Measurements from ENCODE around the gene ERVFRD-1.
"Not testable (repeated sequence)": the region's sequence is repeated elsewhere in the genome, so short reads cannot be mapped to it uniquely, and the experiment has no call there.

Gene ERVFRD-1

DNA sequence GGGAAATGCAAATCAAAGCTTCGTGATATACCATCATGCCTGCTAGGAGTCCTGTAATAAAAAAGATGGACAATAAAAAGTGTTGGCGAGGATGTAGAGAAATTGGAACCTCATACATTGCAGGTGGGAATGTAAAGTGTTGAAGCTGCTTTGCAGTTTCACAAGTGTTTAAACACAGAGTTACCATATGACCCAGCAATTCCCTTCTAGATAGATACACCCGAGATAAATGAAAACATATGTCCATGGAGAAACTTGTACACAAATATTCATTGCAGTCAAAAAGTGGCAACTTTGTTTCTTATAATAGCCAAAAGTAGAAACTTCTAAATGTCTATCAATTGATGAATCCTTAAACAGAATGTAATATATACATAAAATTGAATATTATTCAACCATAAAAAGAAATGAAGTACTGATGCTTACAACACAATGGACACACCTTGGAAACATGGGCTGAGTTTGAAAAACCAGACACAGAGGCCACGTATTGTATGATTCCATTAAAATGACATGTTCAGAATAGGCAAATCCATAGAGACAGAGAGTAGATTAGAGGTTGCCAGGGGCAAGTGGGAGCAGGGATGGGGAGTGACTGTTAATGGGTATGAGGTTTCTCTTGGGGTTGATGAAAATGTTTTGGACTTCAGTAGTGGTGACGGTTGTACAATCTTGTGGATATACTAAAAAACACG lies 20.8 kb upstream of the ERVFRD-1 start:
- no peak for DNase-seq

DNA sequence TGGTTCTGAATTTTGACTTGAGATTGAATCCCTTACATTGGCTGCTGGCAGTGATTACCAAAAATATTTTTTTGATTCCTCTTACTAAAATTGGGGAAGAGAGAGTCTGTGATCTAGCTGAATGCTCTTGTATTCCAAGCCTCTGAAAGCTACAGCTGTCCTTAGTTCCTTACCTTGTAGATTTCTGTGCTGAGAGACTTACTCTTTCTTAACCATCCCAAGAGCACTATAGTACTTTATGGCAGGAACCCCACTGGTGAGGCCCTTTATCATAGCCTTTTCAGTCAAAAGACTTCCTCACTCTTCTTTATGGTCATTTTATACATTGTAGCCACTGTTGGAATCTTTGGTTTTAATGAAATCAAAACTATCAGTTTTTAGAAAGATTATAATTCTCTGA lies 19.1 kb upstream of the ERVFRD-1 start:
- no peak for DNase-seq
- intact Hi-C loops (cut with DNase I) = no loop called here

More for the DNA sequence above, 20.8 kb upstream of the ERVFRD-1 start:
- intact Hi-C loops (cut with DNase I) = no loop called here

DNA sequence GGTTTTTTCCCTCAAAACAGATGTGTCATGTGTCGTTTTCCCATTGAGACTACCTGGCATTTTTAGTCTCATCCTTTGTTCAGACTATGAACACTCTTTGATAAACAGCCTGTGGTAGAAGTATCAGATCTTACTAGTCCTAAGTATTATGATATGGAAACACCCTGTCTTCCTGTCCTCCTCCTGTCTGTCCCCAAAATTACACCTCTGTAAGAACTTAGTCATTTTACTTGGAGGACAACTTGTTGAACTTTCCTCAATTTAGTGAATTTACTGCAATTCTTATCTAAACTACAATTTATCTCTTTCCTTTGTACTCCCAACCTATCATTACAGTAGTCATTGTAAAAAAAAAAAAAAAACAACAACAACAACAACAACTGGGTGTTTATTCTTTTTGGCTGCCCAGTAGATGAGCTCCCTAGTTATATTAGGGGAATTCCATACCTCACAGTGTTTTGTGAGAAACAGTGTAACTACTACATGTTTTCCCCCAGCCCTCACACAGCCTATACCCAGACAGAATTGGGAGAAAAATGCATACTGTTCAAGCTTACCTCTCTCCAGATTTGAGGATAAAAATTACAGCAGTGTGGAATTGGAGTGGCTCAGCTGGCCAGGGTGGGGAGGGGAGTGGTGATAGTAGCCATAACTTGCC lies 18.5 kb upstream of the ERVFRD-1 start:
- intact Hi-C loops (cut with DNase I) = no loop called here
- no peak for DNase-seq

- intact Hi-C loops (cut with DNase I) = no loop called here
- DNase-seq = peak in 16 of 42 donors; percentile 4 to 47 (median 25)
These were observed 17.1 kb upstream of the ERVFRD-1 start for GRCh38 chr6:11128608-11129007.

- intact Hi-C loops (cut with DNase I) = no loop called here
- no peak for DNase-seq
These were observed 15.4 kb upstream of the ERVFRD-1 start for GRCh38 chr6:11126876-11127275.

- DNase-seq = no peak
- intact Hi-C loops (cut with DNase I) = no loop called here
These were observed 12.5 kb upstream of the ERVFRD-1 start for GRCh38 chr6:11123978-11124377.

DNA sequence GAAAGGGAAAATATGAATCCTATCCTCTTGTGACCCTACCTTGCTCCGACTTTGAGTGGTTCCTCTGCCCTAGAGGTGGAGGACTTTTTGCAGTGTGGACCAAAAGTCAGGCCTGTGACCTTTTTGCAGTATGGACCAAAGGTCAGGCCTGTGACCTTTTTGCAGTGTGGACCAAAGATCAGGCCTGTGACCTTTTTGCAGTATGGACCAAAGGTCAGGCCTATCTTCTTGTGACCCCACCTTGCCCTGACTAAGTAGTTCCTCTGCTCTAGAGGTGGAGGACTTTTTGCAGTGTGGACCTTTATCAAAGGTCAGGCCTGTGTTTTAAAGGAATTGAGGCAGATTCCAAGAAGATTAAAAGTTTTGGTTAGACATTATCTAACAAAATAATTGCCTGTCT lies 10.9 kb upstream of the ERVFRD-1 start:
- intact Hi-C loops (cut with DNase I) = no loop called here
- DNase-seq = no peak

DNA sequence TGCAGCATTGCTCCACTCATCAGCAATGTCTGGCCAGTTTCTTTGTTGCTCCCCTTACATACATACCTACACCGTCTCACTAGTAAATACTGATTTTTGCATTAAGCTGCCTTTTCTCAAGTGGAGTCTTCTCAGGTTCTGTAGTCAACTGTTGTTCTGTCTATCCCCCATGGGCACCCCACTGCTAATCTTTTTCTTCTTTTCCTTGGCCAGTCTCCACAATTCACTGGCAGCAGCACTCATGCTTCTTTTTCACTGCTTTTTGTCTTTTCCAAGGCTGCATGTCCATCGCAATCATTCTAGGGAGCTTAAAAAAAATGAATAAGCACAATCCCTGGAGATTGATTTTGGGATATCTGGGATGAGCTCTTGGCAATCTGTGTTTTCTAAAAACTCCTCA lies 10.3 kb upstream of the ERVFRD-1 start:
- intact Hi-C loops (cut with DNase I) = no loop called here
- DNase-seq = no peak

DNA sequence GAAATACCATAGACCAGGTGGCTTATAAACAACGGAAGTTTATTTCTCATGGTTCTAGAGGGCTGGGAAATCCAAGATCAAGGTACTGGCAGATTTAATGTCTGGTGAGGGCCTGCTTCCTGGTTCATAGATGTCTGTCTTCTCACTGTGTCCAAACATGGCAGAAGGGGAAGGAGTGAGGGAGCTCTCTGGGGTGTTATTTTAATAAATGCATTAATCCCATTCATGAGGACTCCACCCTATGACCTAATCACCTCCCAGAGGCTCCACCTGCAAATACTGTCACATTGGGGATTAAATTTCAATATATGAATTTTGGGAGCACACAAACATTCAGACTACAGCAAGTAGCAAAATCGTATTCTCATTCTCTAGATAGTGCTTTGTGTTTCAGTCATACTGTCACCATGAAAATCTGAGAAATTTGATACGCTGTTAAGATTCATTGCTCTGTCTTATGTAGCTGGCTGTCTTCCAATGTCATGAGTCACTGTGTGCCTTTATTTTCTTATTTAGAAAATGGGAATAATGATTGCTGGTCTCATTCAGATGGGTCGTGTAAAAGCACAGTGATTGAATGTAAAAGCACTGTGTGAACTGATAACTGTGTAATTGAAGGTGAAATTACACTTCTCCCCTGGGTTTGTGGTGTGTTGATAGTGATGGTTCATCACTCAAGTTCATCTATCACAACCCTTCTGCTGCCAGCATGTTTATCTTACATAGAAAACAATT lies 8.9 kb upstream of the ERVFRD-1 start:
- no peak for DNase-seq
- intact Hi-C loops (cut with DNase I) = no loop called here

GRCh38 chr6:11115808-11116536 lies 4.4 kb upstream of the ERVFRD-1 start:
- DNase-seq; intact Hi-C loops (cut with DNase I): not testable (repeated sequence)

DNA sequence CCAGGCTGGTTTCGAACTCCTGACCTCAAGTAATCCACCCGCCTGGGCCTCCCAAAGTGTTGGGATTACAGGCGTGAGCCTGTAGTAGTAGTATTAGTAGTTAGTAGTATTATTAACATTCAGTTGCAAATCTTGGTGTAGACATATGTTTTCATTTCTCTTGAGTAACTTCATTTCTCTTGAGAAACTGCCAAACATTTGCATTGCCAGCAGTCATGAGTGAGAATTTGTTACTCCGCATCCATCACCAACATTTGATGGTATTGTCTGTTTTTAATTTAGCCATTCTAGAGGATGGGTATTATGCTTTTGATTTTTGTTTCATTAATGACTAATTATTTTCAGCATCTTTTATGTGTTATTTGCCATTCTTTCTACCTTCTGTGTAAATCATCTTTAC lies 1.5 kb upstream of the ERVFRD-1 start:
- no peak for DNase-seq
- intact Hi-C loops (cut with DNase I) = no loop called here

DNA sequence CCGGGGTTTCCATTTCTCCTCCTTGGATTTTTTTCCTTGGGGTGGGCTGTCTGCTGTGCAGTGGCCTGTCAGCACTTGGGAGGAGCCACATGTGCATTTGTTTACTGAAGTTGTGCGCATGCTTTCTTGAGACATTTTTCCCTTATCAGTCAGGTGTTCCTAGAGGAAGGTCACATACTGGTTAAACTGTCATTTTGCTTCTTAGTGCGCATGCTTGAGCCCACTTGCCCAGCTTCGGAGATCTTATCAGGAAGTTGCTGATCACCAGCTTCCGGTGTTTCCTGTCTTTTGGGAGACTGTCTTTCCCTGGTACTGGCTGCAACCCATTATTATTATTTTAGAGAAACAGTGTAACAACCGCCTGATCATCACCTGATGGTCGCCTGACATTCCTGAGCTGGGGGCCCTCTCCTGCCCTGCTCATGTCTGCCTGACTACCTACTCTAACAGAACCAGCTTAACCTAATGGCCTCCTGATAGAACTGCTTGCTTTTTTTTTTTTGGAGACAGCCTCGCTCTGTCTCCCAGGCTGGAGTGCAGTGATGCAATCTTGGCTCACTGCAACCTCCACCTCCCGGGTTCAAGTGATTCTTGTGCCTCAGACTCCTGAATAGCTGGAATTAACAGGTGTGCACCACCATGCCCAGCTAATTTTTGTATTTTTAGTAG lies 378 bp upstream of the ERVFRD-1 start:
- no peak for DNase-seq
- intact Hi-C loops (cut with DNase I) = no loop called here

DNA sequence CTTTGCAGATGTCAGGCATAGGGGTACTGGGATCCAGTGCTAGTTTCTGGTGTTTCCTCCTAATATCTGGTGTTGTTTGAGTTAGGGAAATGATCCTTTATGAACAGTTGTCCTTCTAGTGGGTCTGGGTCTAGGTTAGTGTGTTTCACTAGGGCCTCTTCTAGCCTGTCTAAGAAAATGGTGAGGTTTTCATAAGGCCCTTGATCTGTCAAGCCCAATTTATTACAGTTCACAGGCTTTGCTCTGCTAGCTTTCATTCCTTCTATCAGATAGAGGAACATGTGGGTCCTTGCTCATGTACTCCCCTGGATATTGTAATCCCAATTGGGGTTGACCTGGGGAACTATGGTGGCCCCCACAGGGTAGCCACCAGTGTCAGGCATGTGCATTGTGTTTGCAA lies 2.8 kb downstream of the ERVFRD-1 start:
- no peak for DNase-seq
- intact Hi-C loops (cut with DNase I) = no loop called here

DNA sequence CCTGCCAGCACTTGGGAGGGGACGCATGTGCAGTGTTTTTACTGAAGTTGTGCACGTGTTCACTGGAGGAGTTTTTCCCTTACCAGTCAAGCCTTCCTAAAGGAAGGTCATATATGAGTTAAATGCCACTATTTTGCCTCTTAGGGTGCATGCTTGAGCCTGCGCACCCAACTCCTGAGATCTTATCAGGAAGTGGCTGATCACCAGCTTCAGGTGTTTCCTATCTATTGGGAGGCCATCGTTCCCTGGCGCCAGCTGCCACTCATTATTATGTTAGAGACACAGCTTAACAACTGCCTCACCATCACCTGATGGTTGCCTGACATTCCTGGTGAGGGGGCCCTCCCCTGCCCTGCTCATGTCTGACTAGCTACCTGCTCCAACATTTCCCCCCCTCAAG lies 8.5 kb downstream of the ERVFRD-1 start:
- intact Hi-C loops (cut with DNase I) = no loop called here
- peak in 1 of 42 donors; percentile 10 for DNase-seq

DNA sequence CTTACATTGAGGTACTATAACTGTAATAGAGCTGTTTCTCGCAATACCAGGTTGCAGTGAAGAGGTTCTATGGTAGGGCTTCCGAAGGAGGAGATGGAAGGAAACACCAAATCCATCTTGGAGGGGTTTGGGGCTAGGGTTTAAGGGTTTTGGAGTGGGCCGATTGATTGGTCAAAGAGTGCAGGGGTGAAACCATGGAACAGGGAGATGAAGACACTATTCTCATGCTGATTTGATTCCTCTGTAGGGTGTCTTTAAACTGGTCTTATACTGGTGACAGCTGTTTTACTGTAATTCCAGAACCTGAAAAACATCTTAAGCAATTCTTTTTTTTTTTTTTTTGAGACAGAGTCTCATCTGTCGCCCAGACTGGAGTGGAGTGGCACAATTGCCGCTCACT lies 10.1 kb downstream of the ERVFRD-1 start:
- intact Hi-C loops (cut with DNase I) = no loop called here
- DNase-seq = no peak

GRCh38 chr6:11098004-11098403 lies 13.5 kb downstream of the ERVFRD-1 start:
- no peak for DNase-seq
- intact Hi-C loops (cut with DNase I) = no loop called here

DNA sequence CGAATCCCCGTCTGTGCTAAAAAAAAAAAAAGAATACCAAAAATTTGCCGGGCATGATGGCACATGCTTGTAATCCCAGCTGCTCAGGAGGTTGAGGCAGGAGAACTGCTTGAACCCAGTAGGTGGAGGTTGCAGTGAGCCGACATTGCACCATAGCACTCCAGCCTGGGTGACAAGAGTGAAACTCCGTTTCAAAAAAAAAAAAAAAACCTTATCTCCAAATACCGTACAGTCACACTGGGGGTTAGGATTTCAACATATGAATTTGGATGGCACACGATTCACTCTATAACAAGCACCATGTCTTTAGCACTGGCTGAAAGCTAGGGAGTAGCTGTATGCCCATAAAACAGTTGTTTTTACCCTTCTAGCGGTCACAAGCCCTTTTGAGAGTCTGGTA lies 14.0 kb downstream of the ERVFRD-1 start:
- intact Hi-C loops (cut with DNase I) = no loop called here
- DNase-seq = no peak

DNA sequence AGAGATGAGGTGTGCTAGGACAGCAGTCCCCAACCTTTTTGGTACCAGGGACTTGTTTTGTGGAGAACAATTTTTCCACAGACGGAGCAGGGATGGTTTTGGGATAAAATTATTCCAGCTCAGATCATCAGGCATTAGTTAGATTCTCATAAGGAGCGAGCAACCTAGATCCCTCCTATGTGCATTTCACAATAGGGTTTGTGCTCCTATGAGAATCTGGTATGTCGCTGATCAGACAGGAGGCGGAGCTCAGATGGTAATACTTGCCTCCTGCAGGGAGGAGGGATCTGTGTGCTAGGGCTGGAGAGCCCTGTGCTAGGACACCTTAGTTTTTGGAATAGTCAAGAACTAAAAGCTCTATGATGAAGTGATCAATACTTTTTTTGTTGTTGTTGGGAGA lies 15.4 kb downstream of the ERVFRD-1 start:
- DNase-seq = peak in 29 of 42 donors; percentile 6 to 76 (median 37)
- intact Hi-C loops (cut with DNase I) = no loop called here

GRCh38 chr6:11094941-11095340 lies 16.6 kb downstream of the ERVFRD-1 start:
- intact Hi-C loops (cut with DNase I) = no loop called here
- no peak for DNase-seq

Data from head of caudate nucleus (tissue), 42 donors.